Caco-2 (cell line): Measurements from ENCODE around the gene SAV1. TPM values are rescaled to one million over a fixed set of nuclear protein-coding genes. Genes with fewer than 3 reads are reported as not detected.
A peak's percentile ranks its signal among the peaks of the same experiment; 100 is the strongest.

Source experiments
- BruUV-seq: library from RNA; stranded (reverse); fragments of 400-500 nt; replicated peaks from 2 replicates; lab custom pipeline; 2021; lab: Mats Ljungman, UMichigan
- CTCF ChIA-PET: fragments of 300-600 bp; sonication (Branson Sonifier 250); formaldehyde crosslinking; loops from one replicate; lab custom pipeline; 2022; ENCODE audit warnings: antibody characterized with exemption; lab: Charles Lee
- POLR2A ChIA-PET: fragments of 300-600 bp; sonication (Branson Sonifier 250); formaldehyde crosslinking; loops from one replicate; lab custom pipeline; 2022; ENCODE audit warnings: antibody characterized with exemption; lab: Charles Lee
- DNase-seq, 2 experiments: peaks; one replicate each; pipeline versions ENCODE4 v3.0.0 to v3.0.0-alpha.2; 2020 to 2022
- H3K27me3 ChIP-seq: replicated peaks from 2 replicates; pipeline ENCODE4 v1.6.0; 2011; ENCODE audit warnings: low read length; ENCODE audit not compliant: control insufficient read depth, insufficient read depth
- H3K36me3 ChIP-seq: 2 replicates; pipeline ENCODE4 v1.5.1; 2011; ENCODE audit warnings: low read length; ENCODE audit not compliant: control insufficient read depth, insufficient read depth
- H3K4me1 ChIP-seq: fragments of 250-450 bp; sonication (Bioruptor Pico); 2 replicates; pipeline ENCODE4 v1.5.1; 2020; ENCODE audit warnings: mild to moderate bottlenecking
- H3K4me3 ChIP-seq: 2 replicates; pipeline ENCODE4 v1.5.1; 2011; ENCODE audit warnings: low read depth, mild to moderate bottlenecking, control low read depth, low read length
- H3K9me3 ChIP-seq: fragments of 250-450 bp; sonication (Bioruptor Pico); 2 replicates; pipeline ENCODE4 v1.5.1; 2020; ENCODE audit warnings: mild to moderate bottlenecking, moderate library complexity
- H3K27ac Mint-ChIP-seq: one replicate; pipeline ENCODE4 v1.8.0; 2022; ENCODE audit warnings: mixed read lengths; ENCODE audit not compliant: unreplicated experiment
- H3K27me3 Mint-ChIP-seq: one replicate; pipeline ENCODE4 v1.8.0; 2022; ENCODE audit warnings: mixed read lengths; ENCODE audit not compliant: insufficient read depth, unreplicated experiment
- H3K36me3 Mint-ChIP-seq: one replicate; pipeline ENCODE4 v1.8.0; 2022; ENCODE audit warnings: mild to moderate bottlenecking, mixed read lengths; ENCODE audit not compliant: insufficient read depth, unreplicated experiment
- H3K4me1 Mint-ChIP-seq: one replicate; pipeline ENCODE4 v1.8.0; 2022; ENCODE audit warnings: low read depth, mixed read lengths; ENCODE audit not compliant: unreplicated experiment
- H3K4me3 Mint-ChIP-seq: one replicate; pipeline ENCODE4 v1.8.0; 2022; ENCODE audit warnings: mild to moderate bottlenecking, moderate library complexity, mixed read lengths; ENCODE audit not compliant: unreplicated experiment
- H3K9me3 Mint-ChIP-seq: one replicate; pipeline ENCODE4 v1.8.0; 2022; ENCODE audit warnings: mixed read lengths; ENCODE audit not compliant: unreplicated experiment
- intact Hi-C: fragments of 100-400 bp; cut with micrococcal nuclease; formaldehyde crosslinking; loops from one replicate; pipeline ENCODE4 v1.10.0; 2022; ENCODE audit not compliant: unreplicated experiment
- total RNA-seq: library from RNA; stranded (reverse); gene quantifications from 2 replicates; pipeline ENCODE4 v1.2.3, GENCODE V29; 2022
- TF ChIP-seq, protein P1 (sequence below), 2 experiments: fragments of 200-600 bp in 1 of 2; IDR thresholded peaks; 1 replicate in 1 of 2; 2 replicates in 1 of 2; pipeline versions ENCODE4 v1.5.1 to v1.8.0; 2011 to 2022; ENCODE audit warnings: antibody characterized with exemption in 1 of 2, control low read depth in 1 of 2, inconsistent platforms in 1 of 2, low read depth in 1 of 2, low read length in 1 of 2, mild to moderate bottlenecking in 1 of 2, moderate library complexity in 1 of 2; ENCODE audit not compliant: insufficient read depth in 1 of 2, severe bottlenecking in 1 of 2, unreplicated experiment in 1 of 2

Gene SAV1
- total RNA-seq, 1 experiment from 2014 or later = 28.3 TPM

DNA sequence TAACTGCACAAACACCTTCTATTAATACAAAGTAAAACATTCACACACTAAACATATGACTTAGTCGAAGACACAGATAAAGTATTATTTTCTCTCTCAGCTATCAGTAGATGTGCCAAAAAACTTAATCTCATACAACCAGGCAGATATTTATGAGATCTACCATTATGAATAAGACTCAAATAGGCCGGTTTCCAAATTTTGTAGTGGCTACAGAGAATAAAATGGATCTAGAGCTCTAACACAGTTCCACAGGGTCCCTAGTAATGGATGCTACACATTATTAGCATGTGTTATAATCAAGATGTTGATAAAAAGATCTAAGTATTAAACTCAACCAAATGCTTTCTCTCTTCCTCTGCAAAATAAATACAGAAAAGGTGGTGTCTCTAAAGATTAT lies 10.4 kb downstream of the SAV1 start:
- Mint-ChIP-seq H3K36me3 (peaks cover 28% of the 10 kb centered on the region), H3K4me3 (no peak overlapping the region), H3K4me1 (peaks cover 18% of the 10 kb centered on the region), H3K27me3 (no peaks in the 10 kb centered on the region), H3K27ac (peak overlapping the region; percentile 19), H3K9me3 (no peaks in the 10 kb centered on the region)
- Histone ChIP-seq H3K4me1 (peaks cover 36% of the 10 kb centered on the region), H3K4me3 (no peak overlapping the region), H3K36me3 (no peaks in the 10 kb centered on the region), H3K9me3 (no peaks in the 10 kb centered on the region), H3K27me3 (no peaks in the 10 kb centered on the region)
- TF ChIP-seq, protein P1, sequence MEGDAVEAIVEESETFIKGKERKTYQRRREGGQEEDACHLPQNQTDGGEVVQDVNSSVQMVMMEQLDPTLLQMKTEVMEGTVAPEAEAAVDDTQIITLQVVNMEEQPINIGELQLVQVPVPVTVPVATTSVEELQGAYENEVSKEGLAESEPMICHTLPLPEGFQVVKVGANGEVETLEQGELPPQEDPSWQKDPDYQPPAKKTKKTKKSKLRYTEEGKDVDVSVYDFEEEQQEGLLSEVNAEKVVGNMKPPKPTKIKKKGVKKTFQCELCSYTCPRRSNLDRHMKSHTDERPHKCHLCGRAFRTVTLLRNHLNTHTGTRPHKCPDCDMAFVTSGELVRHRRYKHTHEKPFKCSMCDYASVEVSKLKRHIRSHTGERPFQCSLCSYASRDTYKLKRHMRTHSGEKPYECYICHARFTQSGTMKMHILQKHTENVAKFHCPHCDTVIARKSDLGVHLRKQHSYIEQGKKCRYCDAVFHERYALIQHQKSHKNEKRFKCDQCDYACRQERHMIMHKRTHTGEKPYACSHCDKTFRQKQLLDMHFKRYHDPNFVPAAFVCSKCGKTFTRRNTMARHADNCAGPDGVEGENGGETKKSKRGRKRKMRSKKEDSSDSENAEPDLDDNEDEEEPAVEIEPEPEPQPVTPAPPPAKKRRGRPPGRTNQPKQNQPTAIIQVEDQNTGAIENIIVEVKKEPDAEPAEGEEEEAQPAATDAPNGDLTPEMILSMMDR (IDR thresholded peaks at IDR 0.05; ENCODE audit: insufficient read depth in 1 of 2, low read depth in 1 of 2, low read length in 1 of 2, severe bottlenecking in 1 of 2, unreplicated experiment in 1 of 2) = no peak
- no peak for DNase-seq
- BruUV-seq = no TSS peak
- POLR2A ChIA-PET = no interaction called here
- CTCF ChIA-PET = no interaction called here
- intact Hi-C loops = no loop called here

DNA sequence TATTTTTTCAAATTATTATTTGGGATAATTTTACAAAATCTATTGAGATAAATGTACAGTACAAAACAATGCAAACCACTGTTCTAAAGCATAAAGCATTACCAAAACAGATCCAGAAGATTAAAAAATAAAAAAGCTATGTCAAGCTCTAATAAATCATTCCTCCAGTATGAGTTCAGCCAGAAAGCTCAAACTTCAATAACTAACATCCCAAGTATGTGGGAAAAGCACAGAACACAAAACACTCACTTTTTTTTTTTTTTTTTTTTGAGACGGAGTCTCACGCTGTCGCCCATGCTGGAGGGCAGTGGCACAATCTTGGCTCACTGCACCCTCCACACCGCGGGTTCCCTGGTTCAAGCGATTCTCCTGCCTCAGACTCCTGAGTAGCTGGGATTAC lies 11.3 kb downstream of the SAV1 start:
- Mint-ChIP-seq H3K27me3 (no peaks in the 10 kb centered on the region), H3K27ac (no peak overlapping the region), H3K4me3 (no peak overlapping the region), H3K4me1 (peaks cover 18% of the 10 kb centered on the region), H3K9me3 (no peaks in the 10 kb centered on the region), H3K36me3 (peaks cover 28% of the 10 kb centered on the region)
- no peaks in the 10 kb centered on the region for H3K9me3 ChIP-seq
- TF ChIP-seq, protein P1 (IDR thresholded peaks at IDR 0.05; ENCODE audit: insufficient read depth in 1 of 2, low read depth in 1 of 2, low read length in 1 of 2, severe bottlenecking in 1 of 2, unreplicated experiment in 1 of 2) = no peak
- ChIA-PET CTCF (interaction anchor here (0.7 kb wide), 2 partner anchors 57 to 103 kb away, joined by 3 to 7 read pairs; no protein-coding TSS in a partner anchor), POLR2A (no interaction called here)
- peaks cover 36% of the 10 kb centered on the region for H3K4me1 ChIP-seq
- DNase-seq = no peak
- H3K27me3 ChIP-seq = no peaks in the 10 kb centered on the region
- no peak overlapping the region for H3K4me3 ChIP-seq
- intact Hi-C loops = no loop called here
- no peaks in the 10 kb centered on the region for H3K36me3 ChIP-seq
- BruUV-seq = no TSS peak

DNA sequence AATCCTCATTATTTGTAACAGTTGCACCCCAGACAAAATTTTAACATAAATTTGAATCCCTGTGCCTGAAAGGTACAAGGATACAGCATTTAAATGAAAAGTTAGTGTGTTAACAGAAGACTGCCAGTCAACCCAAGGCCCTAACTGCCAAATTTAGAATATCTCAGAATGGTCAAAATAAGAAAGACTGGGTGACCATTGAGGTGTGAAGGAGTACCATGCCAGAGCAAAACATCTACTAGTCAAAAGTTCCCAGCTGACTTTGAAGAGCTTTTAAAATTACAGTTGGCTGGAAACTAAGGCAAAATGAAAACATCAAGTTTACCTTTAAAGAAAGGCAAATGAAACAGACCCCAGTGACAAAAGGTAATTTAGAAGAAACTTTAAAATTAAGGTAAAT lies 18.4 kb downstream of the SAV1 start:
- no peaks in the 10 kb centered on the region for H3K36me3 ChIP-seq
- no peaks in the 10 kb centered on the region for H3K9me3 Mint-ChIP-seq
- no peak overlapping the region for H3K4me3 Mint-ChIP-seq
- no peak for DNase-seq
- BruUV-seq = no TSS peak
- H3K27me3 ChIP-seq = no peaks in the 10 kb centered on the region
- no peaks in the 10 kb centered on the region for H3K9me3 ChIP-seq
- no peaks in the 10 kb centered on the region for H3K27me3 Mint-ChIP-seq
- ChIA-PET CTCF (interaction anchor here (0.6 to 1.3 kb wide), 2 partner anchors 124 to 206 kb away, joined by 3 read pairs; no protein-coding TSS in a partner anchor), POLR2A (no interaction called here)
- H3K4me3 ChIP-seq = no peak overlapping the region
- TF ChIP-seq, protein P1 (IDR thresholded peaks at IDR 0.05; ENCODE audit: insufficient read depth in 1 of 2, low read depth in 1 of 2, low read length in 1 of 2, severe bottlenecking in 1 of 2, unreplicated experiment in 1 of 2) = no peak
- intact Hi-C loops = no loop called here
- no peaks in the 10 kb centered on the region for H3K36me3 Mint-ChIP-seq
- no peak overlapping the region for H3K27ac Mint-ChIP-seq
- no peaks in the 10 kb centered on the region for H3K4me1 Mint-ChIP-seq
- H3K4me1 ChIP-seq = no peaks in the 10 kb centered on the region
